ENCODE results near the gene ISCA2.

DNA sequence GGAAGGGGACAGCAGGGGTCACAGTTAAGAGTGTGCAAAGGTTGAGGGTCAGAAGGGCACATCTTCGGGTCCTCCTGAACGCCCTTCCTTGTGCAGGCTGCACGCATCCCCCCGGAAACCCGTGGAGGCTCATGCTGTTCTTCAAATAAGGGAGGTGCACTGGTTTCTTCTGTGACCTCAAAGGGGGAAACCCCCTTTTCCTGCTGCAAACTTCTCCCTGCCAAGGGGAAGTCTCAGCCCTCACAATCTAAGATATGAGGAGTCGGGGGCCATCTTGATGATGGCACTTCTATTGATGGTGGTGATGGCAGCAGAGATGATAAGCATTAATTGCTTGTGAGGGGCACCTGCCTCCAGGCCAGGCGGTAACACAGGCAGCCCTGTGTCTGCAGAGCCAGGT is 40.0 kb downstream of the ISCA2 start:
- TF ChIP-seq YY1 (IDR thresholded peaks at IDR 0.05; ENCODE audit: insufficient read depth, insufficient read length) (no peak), ZNF274 (IDR thresholded peaks at IDR 0.05; ENCODE audit: low read depth, low read length) (no peak)

Data from NT2/D1 (cell line).